GM19023 (cell line): Measurements from ENCODE around the gene TNFRSF17.

Experiments used
- ATAC-seq: cut with Tn5 transposase; IDR thresholded peaks from one replicate; pipeline ENCODE4 v1.9.1; 2021; ENCODE audit warnings: mild to moderate bottlenecking, moderate library complexity; ENCODE audit not compliant: unreplicated experiment

TNFRSF17 gene

DNA sequence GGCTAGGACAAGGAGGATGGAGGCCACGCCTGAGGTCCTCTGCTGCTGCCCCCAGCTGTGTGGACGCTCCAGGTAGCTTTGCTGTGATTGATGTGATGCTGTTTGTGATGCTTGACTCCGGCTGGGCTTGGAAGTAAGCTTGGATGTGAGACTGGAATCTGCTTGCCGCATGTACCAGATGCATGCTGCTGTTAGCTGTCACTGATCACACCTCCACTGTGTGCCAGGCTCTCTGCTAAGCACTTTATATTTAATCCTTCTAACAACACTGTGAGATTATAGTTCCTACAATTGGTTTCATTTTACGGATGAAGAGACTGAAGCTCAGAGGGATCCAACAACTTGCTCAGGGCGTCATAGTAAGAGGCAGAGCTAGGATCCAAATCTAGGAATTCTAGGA lies 35.0 kb downstream of the TNFRSF17 start:
- ATAC-seq, result no peak

DNA sequence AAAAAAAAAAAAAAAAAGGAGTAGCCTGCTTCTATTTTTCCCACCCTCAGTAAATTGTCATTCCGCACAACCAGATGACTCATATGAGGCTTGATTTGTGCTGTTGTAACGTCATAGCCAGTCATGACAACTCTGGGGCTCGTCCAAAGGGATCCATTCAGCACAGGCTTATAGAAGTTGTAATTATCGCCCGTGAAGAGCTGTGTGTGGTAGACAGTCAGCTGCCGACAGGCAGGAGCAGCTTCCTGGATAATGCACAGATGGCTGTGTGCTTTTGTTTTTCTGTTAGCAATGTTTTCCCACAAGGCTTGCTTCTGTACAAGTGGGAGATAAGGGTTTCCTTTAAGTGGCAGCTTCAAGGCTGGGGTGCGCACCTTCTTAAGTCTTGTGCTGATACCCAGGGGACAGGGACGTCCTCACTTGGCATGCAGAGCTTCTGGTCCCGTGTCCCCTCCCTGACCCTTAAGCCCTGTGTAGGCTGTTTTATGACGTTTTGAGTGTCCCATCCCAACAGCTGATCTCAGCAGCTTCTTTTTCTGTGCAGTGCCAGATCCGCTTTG lies 37.5 kb downstream of the TNFRSF17 start:
- no peak for ATAC-seq

GRCh38 chr16:12006637-12007036 lies 41.6 kb downstream of the TNFRSF17 start:
- ATAC-seq, result no peak

- no peak for ATAC-seq
Observed at GRCh38 chr16:12009462-12009861, 44.5 kb downstream of the TNFRSF17 start.

DNA sequence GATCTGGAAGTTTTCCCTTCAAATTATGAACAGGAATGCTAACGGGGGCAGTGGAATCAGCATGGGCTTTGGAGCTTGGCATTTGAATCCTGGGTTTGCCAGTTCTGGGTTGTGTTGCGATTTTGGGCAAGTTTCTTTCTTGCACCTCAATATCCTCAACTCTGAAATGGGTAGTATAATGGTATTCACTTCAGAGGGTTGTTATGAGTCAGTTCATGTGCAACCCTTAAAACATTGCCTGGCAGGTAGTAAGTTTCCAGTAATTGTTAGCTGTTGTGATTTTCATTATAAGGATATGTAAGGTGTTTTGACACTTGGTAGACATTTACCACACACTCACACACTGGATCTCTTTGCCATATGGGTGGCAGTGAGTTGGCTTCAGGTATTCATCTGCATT lies 44.9 kb downstream of the TNFRSF17 start:
- no peak for ATAC-seq

GRCh38 chr16:12010388-12011251 lies 45.6 kb downstream of the TNFRSF17 start:
- ATAC-seq, result no peak

GRCh38 chr16:12011565-12011964 lies 46.6 kb downstream of the TNFRSF17 start:
- no peak for ATAC-seq

DNA sequence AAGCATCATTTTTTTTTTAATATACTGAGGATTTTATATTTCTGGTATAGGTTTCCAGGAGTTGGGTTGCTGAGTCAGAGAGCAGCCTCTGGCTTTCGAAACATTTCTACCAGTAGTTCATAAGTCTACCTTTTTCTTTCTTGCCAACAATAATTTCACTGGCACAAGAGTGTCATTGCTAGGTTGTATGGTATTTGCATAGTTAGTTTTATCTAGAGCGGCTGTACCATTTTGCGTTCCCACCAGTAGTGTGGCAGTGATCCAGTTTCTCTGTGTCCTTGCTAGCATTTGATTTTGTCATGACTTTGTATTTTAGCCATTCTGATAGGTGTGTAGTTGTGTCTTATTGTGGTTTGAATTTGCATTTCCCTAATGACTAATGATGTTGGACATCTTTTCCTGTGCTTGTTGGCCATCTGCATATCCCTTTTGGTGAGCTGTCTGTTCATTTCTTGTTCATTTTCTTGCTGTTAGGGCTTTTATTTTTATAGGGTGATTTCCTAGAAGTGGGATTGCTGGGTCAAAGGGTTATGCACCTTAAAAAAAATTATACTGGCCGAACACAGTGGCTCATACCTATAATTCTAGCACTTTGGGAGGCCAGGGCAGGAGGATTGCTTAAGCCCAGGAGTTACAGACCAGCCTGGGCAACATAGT lies 51.4 kb downstream of the TNFRSF17 start:
- no peak for ATAC-seq

DNA sequence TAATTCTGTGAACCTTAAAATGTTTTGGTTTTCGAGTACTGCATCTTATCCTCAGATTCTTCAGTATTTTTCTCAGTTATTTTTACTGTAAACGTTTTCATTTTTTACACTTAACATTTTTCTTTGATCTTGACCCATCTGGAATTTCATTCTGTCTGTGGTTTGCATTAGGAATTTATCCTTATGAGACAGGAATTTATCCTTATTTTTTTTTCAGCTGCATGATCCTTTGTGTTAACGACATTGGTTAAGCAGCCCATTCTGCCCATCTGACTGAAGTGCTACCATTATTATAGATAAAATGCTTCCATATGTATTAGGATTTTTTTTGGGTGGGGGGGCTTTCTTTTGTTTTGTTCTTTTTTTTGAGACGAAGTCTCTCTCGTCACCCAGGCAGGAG lies 52.5 kb downstream of the TNFRSF17 start:
- no peak for ATAC-seq
